T-helper 9 cell (primary cell): Measurements from ENCODE around the gene ZFAND3.
"Not testable (repeated sequence)": the region's sequence is repeated elsewhere in the genome, so short reads cannot be mapped to it uniquely, and the experiment has no call there.

Experiments used
- DNase-seq: peaks from one replicate; pipeline ENCODE4 v3.0.0-alpha.2; 2020

Gene ZFAND3

DNA sequence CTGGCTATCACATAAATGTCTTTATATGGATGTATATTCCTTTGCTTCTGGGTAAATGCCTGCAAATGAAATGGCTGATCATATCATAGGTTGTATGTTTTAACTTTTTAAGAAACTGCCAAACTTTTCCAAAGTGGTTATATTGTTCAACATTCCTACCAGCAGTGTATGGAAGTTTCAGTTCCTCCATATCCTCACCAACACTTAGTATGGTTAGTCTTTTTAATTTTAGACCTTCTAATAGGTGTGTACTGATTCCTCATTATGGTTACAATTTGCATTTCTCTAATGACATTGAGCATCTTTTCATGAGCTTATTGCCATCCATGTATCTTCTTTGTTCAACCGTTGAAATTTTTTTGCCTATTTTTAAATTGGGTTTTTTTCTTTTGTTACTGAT is 155.4 kb downstream of the ZFAND3 start:
- no peak for DNase-seq

DNA sequence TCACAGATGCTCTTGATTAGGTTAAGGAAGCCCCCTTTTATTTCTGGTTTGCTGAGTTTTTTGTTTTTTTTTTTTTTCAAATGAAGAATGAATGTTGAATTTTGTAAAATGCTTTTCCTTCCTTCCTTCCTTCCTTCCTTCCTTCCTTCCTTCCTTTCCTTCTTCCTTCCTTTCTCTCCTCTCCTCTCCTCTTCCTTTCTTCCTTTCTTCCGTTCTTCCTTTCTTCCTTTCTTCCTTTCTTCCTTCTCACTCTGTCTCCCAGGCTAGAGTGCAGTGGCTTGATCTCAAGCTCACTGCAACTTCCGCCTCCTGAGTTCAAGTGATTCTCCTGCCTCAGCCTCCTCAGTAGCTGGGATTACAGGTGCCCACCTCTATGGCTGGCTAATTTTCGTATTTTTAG is 158.2 kb downstream of the ZFAND3 start:
- DNase-seq = no peak

DNA sequence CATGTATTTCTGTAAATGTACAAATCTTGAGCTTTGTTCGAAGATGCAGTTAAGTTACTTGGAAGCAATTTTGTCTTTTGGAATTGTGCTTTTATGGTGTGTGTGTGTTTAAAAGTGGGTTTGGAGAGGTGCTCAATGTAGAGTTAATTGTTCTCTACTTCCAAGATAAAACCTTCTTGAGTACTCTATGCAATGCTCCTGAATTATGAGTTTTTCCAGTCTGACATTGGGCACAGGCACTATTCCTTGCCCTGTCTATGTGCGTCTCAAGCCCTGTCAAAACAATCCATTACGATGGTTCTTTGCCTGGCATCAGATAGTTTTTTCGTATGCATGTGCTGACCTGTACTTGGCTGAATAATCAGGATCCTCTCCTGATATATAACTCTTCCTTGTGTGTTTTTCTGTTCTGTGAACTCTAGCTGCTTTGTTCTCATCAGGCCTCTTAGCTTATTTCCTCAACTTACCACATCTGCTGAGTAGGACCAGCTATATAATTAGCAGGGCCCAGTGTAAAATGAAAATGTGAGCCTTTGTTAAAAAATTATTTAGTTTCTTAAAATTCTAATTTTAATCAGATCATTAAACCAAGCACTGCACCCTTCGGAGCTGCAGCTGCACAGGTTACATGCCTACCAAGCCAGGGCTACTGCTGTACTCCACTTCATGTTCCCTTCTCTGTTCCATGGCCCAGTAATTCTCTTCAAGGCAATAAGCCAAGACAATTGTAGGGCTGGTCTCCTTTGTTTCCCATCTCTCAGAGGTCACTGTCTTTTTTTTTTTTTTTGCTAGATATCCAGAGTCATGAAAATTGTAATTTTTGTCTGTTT is 160.1 kb downstream of the ZFAND3 start:
- DNase-seq = no peak

DNA sequence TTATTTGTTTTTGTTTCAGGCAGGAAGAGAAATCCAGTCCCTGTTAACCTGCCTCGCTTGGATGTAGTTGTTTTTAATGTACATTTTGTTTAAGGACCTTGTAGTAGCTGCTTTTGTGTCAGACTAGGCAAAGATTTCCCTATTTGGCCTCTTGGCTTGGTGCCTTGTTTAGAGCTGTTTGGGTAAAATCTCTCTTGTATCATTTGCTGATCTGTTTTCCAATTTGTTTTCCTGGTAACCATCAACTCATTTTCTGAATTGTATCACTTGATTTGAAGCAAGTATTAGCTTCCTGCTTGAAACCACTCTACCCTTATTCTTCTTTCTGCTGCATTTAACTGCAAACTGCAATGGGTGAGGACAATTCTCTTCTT is 160.7 kb downstream of the ZFAND3 start:
- no peak for DNase-seq

DNA sequence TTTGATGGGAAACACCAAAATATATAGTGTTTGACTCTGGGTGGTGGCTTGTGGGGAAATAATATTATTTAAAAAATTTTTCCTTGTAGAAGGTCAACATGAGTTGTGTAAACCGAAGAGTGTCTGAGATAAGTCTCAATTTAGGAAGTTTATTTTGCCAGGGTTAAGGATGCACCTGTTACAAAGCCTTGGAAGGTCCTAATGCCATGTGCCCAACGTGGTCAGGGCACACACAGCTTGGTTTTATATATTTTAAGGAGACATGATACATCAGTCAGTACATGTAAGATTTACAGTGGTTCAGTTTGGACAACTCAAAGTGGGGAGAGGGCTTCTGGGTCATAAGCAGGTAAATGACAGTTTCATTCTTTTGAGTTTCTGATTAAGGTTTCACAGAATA is 162.1 kb downstream of the ZFAND3 start:
- no peak for DNase-seq

DNA sequence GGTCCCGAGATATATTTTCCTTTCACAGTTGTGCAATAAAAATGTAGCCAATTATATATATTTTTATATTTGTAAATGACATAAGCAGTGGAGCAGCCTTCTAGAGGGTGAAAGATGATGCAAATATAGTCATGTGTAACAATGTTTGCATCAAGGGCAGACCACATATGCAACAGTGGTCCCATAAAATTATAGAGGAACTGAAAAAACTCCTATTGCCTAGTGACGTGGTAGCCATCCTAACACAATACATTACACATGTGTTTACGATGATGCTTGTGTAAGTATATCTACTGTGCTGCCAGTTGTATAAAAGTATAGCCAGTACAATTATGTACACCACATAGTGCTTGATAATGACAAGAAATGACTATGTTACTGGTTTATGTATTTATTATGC is 162.8 kb downstream of the ZFAND3 start:
- no peak for DNase-seq

DNA sequence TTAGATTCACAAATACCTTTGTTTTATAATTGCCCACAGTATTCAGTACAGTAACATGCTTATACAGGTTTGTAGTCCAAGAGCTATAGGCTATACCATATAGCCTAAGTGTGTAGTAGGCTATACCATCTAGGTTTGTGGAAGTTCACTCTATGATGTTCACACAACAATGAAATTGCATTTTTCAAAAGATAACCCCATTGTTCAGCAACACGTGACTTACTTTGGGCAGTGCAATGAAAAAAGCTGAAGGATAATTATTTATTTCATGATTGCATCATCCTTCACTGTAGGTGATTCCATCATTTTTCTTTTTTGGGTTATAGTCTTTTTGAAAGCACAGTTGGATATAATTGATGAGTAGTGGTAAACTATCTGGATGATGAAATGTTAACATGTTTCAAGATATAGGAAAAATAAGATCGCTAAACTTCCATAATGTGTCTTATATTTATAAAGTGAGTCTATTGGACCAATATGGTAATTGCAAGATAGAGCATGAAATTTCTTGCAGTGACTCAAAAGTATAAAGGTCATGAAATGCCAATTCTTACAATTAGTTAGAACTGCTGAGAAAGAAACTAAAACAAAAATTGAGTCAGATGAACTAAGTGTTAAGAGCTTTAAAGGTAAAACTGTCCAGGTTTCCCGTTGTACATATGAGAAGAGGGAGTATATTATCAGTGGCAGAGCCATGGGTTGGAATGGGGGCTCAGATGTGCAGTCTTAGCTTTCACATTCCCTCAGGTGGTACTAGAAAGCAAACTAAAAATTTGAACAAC is 164.4 kb downstream of the ZFAND3 start:
- DNase-seq = no peak

DNA sequence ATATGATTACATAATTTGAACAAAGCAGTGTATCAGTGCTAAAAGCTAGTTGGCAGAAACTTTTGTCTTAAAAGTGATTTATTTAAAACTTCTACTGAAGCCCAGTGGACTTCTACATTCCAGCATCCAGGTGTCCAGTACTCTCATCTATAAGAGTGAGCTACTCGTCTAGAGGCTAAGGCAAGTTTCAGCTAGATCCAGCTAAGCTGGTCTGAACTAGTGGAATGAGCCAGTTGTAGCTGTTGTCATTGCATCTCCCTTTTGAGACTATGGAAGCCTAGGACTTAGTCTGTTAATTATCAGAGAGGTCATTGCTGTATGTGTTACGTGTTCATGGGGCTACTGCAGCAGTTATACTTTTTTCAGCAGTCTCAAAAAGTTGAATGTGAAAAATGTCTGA is 165.1 kb downstream of the ZFAND3 start:
- no peak for DNase-seq

DNA sequence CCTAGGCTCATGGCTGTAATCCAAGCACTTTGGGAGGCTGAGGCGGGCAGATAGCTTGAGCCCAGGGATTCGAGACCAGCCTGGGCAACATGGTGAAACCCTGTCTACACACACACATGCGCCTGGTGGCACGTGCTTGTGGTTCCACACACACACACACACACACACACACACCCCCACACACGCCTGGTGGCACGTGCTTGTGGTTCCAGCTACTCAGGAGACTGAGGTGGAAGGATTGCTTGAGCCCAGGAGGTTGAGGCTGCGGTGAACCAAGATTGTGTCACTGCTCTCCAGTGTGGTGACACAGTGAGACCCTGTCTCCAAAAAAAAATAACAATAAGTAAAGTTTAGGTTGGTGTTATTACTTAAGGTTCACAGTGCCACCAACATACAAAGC is 165.8 kb downstream of the ZFAND3 start:
- DNase-seq = peak; percentile 1

DNA sequence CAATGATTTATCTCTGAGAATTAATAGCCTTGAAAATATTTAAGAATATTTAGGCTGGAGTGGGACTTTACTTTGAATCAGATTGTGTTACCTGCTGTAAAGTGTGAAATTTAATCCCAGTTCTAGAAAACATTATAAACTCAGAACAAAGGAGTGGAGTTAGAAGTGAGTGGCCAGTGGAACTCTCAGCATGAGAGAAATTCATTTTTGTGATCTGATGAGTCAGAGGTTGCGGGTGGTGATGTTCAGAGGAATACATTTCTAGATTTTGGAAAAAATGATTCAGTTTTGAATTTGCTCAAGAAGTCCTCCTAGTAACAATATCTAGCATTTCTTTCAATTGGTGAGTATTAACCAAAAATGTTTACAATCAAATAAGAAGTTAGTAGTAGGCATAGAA is 167.5 kb downstream of the ZFAND3 start:
- no peak for DNase-seq

DNA sequence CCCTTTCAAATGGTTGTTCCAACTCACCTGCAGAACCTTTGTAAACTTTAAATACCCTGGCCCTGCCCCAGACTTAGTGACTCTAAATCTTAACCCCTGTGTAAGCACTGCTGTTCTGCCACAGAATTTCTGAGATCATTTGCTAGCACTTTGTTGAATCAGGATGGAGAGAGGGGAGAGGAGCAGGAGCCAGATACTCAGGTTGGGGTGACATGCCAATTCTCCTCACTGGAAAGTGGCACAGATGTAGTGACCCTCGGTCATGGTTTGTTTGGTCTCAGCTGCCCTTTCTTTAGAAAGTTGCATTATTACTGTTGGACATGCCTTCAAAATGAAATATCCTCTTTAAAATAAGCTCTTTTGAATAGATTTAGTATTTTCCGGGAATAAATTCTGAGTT is 168.0 kb downstream of the ZFAND3 start:
- no peak for DNase-seq

DNA sequence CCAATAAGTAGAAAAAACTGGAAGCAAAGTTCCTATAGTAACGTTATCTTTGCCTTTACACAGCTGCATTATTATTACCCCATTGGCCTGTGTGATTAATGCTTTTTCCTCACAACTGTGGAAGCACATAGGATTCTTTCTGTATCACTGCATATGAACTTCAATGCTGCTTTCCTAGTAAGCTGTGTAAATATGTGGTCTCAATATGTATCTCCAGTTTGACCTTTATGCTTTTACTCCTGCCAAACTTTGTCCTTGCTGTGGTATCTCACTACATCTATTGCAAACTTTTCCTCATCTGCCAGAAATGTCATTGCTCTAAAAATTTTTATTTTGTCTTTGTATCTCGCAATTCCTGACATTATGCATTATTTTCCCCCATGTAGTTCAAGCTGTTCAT is 168.6 kb downstream of the ZFAND3 start:
- DNase-seq = no peak

DNA sequence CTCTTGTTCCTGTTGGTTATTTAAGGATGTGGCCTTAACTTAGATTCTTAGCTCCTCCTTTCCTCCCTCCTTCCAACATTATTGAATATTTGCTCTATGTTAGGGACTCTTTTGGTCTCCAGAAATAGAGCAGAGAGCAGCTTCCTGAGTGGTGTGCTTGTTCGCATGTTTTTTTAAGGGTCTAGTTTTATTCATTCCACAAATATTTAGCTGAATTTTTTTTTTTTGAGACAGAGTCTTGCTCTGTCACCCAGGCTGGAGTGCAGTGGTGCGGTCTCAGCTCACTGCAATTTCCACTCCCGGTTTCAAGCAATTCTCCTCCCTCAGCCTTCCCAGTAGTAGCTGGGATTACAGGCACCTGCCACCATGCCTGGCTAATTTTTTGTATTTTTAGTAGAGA is 169.2 kb downstream of the ZFAND3 start:
- no peak for DNase-seq

DNA sequence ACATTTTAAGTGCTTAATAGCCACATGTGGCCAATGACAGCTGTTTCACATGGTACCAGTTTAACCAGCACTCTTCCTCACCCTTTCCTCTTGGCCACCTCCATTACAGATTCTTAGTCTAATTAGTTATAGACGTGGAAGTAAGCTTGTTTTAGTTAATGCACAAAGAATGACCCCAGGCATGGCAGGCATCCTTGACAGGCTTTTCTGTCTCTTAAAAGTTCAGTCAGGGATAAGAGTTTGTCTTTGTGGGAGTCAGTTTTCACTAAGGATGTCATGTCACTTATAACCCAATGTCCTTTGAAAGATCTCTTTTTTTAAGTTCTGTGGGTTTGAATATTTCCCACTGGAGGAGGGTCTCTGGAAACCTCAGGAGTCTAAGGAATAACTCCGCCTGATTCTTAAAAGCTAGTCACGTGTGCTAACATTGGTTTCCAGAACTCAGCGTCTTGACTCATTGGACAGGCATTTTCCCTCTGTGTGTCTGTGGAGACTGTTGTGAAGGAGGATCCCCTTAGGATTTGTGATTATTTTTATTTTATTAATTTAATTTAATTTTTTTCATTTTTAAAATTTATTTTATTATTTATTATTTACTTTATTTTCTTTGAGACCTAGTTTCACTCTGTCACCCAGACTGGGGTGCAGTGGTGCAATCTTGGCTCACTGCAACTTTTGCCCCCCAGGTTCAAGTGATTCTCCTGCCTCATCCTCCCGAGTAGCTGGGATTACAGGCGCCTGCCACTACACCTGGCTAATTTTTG is 171.4 kb downstream of the ZFAND3 start:
- DNase-seq = no peak

DNA sequence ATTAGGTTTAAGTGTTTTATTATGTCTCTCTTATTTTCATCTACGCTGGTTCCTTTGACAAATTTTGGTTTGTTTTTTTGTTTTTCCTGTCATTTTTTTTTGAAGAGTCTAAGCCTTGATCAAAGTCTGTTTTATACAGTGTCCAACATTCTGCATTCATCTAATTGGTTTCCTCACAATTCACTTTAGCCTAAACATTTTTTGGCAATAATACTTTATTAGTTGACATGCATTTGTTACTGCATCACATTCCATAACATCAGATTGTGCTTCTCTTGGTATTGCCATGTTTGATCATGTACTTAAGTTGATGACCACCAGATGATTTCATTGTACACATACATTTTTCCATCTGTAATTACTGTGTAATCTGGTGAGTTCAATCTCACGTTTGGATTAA is 173.2 kb downstream of the ZFAND3 start:
- DNase-seq = no peak

DNA sequence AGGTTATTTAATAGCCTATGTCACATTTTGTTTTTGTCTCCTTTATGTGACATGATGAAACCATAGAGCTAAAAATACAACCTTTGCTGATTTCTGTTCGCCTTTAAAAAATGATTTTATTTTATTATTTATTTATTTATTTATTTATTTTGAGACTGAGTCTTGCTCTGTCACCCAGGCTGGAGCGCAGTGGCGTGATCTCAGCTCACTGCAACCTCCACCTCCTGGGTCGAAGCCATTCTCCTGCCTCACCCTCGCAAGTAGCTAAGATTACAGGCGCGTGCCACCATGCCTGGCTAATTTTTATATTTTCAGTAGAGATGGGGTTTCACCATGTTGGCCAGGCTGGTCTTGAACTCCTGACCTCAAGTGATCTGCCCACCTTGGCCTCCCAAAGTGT is 173.7 kb downstream of the ZFAND3 start:
- DNase-seq = not testable (repeated sequence)

DNA sequence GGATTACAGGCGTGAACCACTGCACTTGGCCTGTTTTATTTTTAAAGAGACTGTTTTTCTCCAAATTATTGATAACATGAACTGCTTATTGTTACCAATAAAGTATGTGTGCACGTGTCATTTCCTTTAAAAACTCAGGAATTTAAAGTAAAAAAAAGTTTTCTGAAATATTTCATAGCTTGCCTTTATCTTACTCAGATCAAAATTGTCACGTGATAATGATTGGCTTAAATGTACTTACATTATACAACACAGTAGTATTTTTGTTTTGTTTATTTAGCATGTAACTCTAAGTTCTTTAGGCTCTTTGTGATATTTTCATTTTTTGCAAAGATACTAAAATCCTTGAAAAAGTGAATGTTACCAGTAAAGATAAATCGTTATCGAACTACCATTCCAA is 174.1 kb downstream of the ZFAND3 start:
- DNase-seq = no peak

DNA sequence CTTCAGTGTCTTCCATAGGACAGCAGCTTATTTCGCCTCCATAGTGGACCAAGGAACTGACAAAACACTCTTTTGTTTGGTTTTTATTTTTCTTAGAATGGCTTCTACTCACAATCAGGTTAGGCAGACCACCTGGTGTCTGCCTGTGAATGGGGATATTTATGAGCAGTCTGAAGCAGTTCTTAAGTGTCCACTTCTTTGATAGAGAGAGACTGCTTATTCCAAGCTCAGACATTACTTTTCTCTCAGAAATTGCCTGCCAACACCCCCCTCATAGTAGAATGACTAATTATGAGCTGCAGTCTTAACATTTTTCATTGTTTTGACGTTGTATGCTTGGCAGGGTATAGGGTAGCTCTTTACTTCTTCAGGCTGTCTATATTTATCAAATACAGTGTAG is 174.7 kb downstream of the ZFAND3 start:
- DNase-seq = no peak

DNA sequence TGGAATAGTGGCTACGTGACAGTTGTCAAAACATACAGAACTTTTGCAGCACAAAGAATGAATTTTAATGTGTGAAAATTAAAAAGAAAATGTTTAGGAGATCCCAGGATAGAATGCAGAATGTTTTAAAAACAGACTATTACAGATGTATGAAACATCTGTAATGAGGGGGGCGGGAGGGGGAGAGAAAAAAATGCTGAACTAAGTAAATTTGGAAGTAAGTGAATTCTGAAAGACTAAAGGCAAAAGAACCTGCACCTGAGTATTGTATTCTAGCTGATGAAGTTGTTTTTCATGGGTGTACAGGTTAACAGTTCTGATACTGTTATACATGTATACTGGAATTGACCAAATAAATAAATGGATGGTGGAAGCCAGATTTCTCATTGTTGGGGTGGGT is 178.8 kb downstream of the ZFAND3 start:
- no peak for DNase-seq

DNA sequence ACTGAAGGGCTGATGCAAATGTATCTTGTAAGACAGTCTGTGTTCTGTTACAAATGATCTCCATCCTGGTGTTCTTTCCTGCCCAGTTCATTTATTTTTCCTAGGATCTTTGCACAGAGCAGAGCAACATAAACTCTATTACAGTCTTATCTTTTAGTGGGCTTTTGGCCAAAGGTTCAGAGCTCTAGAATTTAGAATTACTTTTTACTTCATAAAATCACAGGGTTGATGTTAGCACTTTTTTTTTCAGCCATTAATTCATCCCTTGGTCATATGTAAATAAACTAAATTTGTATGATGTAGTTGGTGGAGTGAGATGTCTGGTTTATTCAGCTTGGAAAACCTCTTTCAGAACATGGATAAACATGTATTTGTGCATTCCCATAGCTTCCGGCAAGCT is 181.9 kb downstream of the ZFAND3 start:
- no peak for DNase-seq

DNA sequence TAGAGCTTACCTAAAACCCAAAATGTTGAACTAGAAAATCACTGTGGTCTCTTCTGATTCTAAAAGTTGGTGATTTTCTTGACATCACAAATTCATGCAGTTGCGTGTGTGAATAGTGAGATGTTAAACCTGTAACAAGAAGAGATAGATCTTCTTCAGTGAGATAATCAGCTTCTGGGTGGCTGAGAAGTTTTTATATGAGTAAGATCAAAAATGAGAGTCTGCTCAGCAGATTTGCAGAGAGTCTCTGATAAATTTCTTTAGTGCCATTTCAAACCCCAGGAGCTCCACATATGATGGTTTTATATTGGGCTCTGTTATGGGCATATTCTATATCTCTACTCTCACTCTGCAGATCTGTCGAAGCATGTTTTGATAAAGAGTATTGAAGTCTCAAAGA is 185.4 kb downstream of the ZFAND3 start:
- no peak for DNase-seq

DNA sequence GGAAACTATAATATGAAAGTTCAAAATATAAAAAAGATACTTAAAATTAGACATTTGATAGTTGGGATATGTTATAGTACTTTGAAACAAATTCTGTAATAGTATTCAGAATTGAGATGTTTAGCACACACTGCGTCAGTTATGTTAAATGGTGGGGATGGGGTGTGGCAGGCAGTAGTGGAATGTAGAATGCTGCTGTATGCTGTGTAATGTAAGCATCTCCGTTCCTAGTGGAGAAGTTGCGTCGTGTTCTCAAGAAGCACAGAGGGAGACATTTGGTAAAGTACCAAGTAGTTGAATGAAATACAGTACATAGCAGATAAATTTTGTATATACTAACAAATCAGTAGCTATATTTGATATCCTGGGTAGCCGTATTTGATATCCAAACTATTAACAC is 192.4 kb downstream of the ZFAND3 start:
- DNase-seq = no peak

DNA sequence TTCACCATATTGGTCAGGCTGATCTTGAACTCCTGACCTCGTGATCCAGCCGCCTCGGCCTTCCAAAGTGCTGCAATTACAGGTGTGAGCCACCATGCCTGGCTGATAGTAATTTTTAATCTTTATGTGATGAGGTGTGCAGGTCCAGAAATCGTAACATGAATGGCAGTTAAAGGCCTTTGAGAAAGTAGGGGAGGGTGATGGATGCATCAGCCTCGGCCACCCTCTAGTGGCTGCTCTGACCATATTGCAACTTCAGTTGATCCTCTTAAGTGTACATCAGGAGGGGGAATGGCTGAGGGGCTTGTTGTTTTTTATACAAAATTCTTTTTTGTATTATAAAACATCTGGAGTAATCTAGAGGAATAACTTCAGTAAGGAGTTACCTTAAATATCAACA is 193.0 kb downstream of the ZFAND3 start:
- no peak for DNase-seq

DNA sequence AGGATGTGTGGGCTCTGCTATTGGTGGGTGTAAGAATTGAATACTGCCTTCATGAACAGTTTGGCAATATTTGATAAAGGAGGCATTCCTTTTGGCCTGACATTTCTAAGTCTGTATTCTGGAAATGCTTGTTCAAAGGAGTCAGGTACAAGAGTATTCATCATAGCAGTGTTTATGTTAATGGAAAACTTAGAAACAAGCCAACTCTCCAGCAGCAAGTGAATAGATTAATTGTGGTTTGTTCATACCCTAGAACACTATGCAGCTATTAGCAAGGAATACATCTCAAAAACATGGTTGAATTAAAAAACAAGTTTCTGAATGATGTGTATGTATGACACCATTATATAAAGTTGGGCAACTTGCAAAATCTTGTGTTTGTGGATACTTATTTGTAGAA is 195.8 kb downstream of the ZFAND3 start:
- no peak for DNase-seq
